GM18519 (cell line): ENCODE data around the gene FLT3LG.

Experiments
- ATAC-seq: cut with Tn5 transposase; IDR thresholded peaks from one replicate; pipeline ENCODE4 v1.9.1; 2021; ENCODE audit warnings: mild to moderate bottlenecking, moderate library complexity; ENCODE audit not compliant: unreplicated experiment, low FRiP score

The FLT3LG gene

GRCh38 chr19:49473868-49474541 lies at the start of gene FLT3LG:
Gene FLT3LG, plus strand, starts transcription at chr19:49474215. Its CDS starts 425 bp downstream, at chr19:49474640.
- peak; percentile 39 for ATAC-seq

GRCh38 chr19:49425178-49425577 lies 48.8 kb upstream of the FLT3LG start, which contains the start of gene GFY:
Gene GFY, plus strand, starts transcription at chr19:49425388. Its CDS starts 1,043 bp downstream, at chr19:49426431.
- ATAC-seq: no peak

- ATAC-seq: no peak
Measured at GRCh38 chr19:49425922-49426592, 48.0 kb upstream of the FLT3LG start.

GRCh38 chr19:49427339-49427738 lies 46.7 kb upstream of the FLT3LG start:
- no peak for ATAC-seq

- ATAC-seq: no peak
Measured at GRCh38 chr19:49427855-49428546, 46.0 kb upstream of the FLT3LG start.

GRCh38 chr19:49428547-49429451 lies 45.2 kb upstream of the FLT3LG start:
- ATAC-seq: no peak

GRCh38 chr19:49430172-49430677 lies 43.8 kb upstream of the FLT3LG start:
- no peak for ATAC-seq

GRCh38 chr19:49430678-49431329 lies 43.2 kb upstream of the FLT3LG start:
- no peak for ATAC-seq

GRCh38 chr19:49431330-49431749 lies 42.7 kb upstream of the FLT3LG start:
- no peak for ATAC-seq

GRCh38 chr19:49432141-49433073 lies 41.6 kb upstream of the FLT3LG start:
- ATAC-seq: no peak

- no peak for ATAC-seq
Measured at GRCh38 chr19:49433240-49433901, 40.6 kb upstream of the FLT3LG start.

- ATAC-seq: no peak
Measured at GRCh38 chr19:49434907-49435583, 39.0 kb upstream of the FLT3LG start.

- no peak for ATAC-seq
Measured at GRCh38 chr19:49435670-49436069, 38.3 kb upstream of the FLT3LG start.

- ATAC-seq: no peak
Measured at GRCh38 chr19:49436381-49437017, 37.5 kb upstream of the FLT3LG start.

GRCh38 chr19:49437231-49437630 lies 36.8 kb upstream of the FLT3LG start:
- ATAC-seq: no peak

GRCh38 chr19:49438261-49438660 lies 35.8 kb upstream of the FLT3LG start:
- no peak for ATAC-seq

GRCh38 chr19:49439836-49440235 lies 34.2 kb upstream of the FLT3LG start:
- ATAC-seq: no peak
